Psoas muscle (tissue), 8 donors: Measurements from ENCODE around the gene STARD9. TPM values are rescaled to one million over a fixed set of nuclear protein-coding genes. Genes with fewer than 3 reads are reported as not detected.

ENCODE experiments used
- ATAC-seq, 4 donors: fragments of 200-7000 bp; cut with Tn5 transposase; one replicate each; pipeline ENCODE4 v1.9.1; 2020; ENCODE audit warnings: moderate library complexity in 3 of 4, mild to moderate bottlenecking in 2 of 4
- DNase-seq, 2 donors: peaks; one replicate each; pipeline ENCODE4 v3.0.0-alpha.2; 2020
- H3K27ac ChIP-seq: fragments of 200-600 bp; one replicate; pipeline ENCODE4 v1.8.0; 2022
- H3K27me3 ChIP-seq, 3 donors: fragments of 200-600 bp in 1 of 3; one replicate each; pipeline versions ENCODE4 v1.6.1 to v1.8.0; 2013 to 2022; ENCODE audit warnings: low read length in 2 of 3, mild to moderate bottlenecking in 2 of 3, moderate library complexity in 1 of 3; ENCODE audit not compliant: insufficient read depth in 3 of 3
- H3K36me3 ChIP-seq, 2 donors: fragments of 200-600 bp in 1 of 2; one replicate each; pipeline versions ENCODE4 v1.6.1 to v1.8.0; 2013 to 2022; ENCODE audit warnings: low read depth in 1 of 2, mild to moderate bottlenecking in 1 of 2, moderate library complexity in 1 of 2; ENCODE audit not compliant: insufficient read depth in 1 of 2
- H3K4me1 ChIP-seq: fragments of 200-600 bp; one replicate; pipeline ENCODE4 v1.8.0; 2022
- H3K4me3 ChIP-seq: fragments of 200-600 bp; one replicate; pipeline ENCODE4 v1.8.0; 2022; ENCODE audit warnings: mild to moderate bottlenecking
- H3K9me3 ChIP-seq: fragments of 200-600 bp; one replicate; pipeline ENCODE4 v1.8.0; 2022
- WGBS, 3 donors: extraction: QIAGEN DNeasy Blood & Tissue Kit; methylation state at CpG; one replicate each; pipeline versions ENCODE4 v1.1.6 to v1.1.7; 2013; 5-methylcytosine and 5-hydroxymethylcytosine counted together
- intact Hi-C, 2 donors: fragments of 100-400 bp; cut with DNase I; formaldehyde crosslinking; loops; one replicate each; pipeline versions ENCODE4 v1.11.0 to v1.14.2; 2022
- polyA plus RNA-seq, 3 donors: library from polyadenylated mRNA; stranded (reverse); fragments of 200-250 nt; gene quantifications; one replicate each; pipeline ENCODE4 v1.2.3, GENCODE V29; 2013
- total RNA-seq, 4 donors: library from RNA; stranded (reverse); fragmentation: NEBNext Ultra II Directional in 2 of 4; extraction: Animal tissue kit (Norgen Biotek cat#: 25700) in 2 of 4; gene quantifications; one replicate each; pipeline versions ENCODE4 v1.2.1 to v1.2.4, GENCODE V29; 2021 to 2023
- TF ChIP-seq, protein P1 (sequence below): fragments of 200-600 bp; IDR thresholded peaks from one replicate; pipeline ENCODE4 v1.8.0; 2022; ENCODE audit warnings: antibody characterized with exemption
- donor health status: healthy with polysubstance abuse.
- donor health status: DM: no; HTN: no; CAD: no; lungs with moderate emphysema.
- donor health status: Bipolar disorder and iron deficiency.
- donor health status: healthy.
- donor health status: DM: yes; HTN: yes; CAD: no.
- donor health status: DM: no; HTN: no; CAD: no.
- donor health status: DM: no; HTN: no; CAD: no.
- donor health status: DM: yes; HTN: yes; CAD: no.

The STARD9 gene
- total and polyA plus RNA-seq, 7 donors = 0.65 to 4.1 (median 1.7) TPM

DNA sequence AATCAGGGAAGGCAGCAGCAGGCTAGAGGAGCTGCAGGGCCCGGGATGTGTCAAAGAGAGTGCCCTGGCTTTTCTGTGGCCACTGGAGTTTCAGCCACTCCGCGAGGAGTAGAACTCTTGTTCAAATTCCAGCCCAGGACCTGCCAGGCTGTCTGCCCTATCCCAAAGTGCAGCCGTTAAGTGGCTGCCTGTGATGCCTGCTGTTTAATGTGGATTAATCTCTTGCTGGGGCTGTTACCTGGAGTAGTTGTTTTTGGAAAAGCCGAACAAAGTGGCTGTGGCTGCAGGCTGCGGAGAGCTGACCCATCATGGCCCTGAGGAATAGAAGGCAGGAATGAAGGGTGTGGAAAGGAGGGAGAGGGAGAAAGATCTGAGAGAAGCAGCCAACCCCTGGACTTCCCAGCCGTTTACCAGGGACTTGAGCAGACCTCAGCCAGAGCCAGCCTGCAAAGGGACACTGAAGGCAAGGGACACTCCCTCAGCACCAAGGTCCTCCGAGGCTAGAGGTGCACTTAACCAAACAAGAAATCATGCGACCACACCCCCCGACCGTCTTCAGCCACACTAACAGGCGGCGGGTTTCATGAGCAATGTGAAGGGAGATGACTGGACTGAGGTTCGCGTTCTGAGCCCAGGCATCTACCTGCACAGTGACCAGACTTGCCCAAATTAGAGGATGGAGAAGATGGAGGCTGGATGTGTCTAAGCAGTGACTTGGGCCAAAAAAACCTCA lies 156.9 kb downstream of the STARD9 start:
- no peaks in the 10 kb centered on the region for H3K9me3 ChIP-seq
- no peak for DNase-seq
- H3K36me3 ChIP-seq = peaks cover 3 to 86% of the 10 kb centered on the region in 2 donors
- no peak for ATAC-seq
- H3K27ac ChIP-seq = no peak overlapping the region
- no peaks in the 10 kb centered on the region for H3K27me3 ChIP-seq
- WGBS, 3 donors = 84 to 88% (median 86%) methylated on average over 15 of the region's 15 CpGs
- no peak overlapping the region for H3K4me3 ChIP-seq
- H3K4me1 ChIP-seq = peaks cover 10% of the 10 kb centered on the region
- intact Hi-C loops = loop anchor here (10.0 kb wide), 1 partner anchor 193 kb away; the partner anchor contains the start of gene TTBK2 (in 2 of the 2)
- TF ChIP-seq, protein P1, sequence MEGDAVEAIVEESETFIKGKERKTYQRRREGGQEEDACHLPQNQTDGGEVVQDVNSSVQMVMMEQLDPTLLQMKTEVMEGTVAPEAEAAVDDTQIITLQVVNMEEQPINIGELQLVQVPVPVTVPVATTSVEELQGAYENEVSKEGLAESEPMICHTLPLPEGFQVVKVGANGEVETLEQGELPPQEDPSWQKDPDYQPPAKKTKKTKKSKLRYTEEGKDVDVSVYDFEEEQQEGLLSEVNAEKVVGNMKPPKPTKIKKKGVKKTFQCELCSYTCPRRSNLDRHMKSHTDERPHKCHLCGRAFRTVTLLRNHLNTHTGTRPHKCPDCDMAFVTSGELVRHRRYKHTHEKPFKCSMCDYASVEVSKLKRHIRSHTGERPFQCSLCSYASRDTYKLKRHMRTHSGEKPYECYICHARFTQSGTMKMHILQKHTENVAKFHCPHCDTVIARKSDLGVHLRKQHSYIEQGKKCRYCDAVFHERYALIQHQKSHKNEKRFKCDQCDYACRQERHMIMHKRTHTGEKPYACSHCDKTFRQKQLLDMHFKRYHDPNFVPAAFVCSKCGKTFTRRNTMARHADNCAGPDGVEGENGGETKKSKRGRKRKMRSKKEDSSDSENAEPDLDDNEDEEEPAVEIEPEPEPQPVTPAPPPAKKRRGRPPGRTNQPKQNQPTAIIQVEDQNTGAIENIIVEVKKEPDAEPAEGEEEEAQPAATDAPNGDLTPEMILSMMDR = no peak

DNA sequence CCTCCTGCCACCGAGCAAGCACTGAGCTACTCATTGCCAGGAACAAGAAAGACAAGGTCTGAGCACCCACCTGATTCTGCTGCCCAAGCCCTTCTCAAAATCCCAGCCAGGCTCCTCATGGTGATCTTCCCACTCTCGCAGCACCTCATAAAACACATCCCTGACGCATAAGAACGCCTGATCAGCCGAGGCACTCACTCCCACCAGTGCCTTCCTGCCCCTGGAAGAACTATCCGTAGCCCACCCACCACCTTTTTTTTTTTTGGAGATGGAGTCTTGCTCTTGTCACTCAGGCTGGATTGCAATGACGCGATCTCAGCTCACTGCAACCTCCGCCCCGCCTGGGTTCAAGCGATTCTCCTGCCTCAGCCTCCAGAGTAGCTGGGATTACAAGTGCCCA lies 157.6 kb downstream of the STARD9 start:
- no peaks in the 10 kb centered on the region for H3K27me3 ChIP-seq
- TF ChIP-seq, protein P1 = no peak
- ATAC-seq = no peak
- H3K4me1 ChIP-seq = peaks cover 10% of the 10 kb centered on the region
- H3K9me3 ChIP-seq = no peaks in the 10 kb centered on the region
- H3K4me3 ChIP-seq = no peak overlapping the region
- 93% methylated on average over 10 to 11 of the region's 11 CpGs for WGBS, 3 donors
- intact Hi-C loops = loop anchor here (10.0 kb wide), 1 partner anchor 192 kb away; the partner anchor contains the start of gene TTBK2 (in 2 of the 2)
- no peak overlapping the region for H3K27ac ChIP-seq
- peaks cover 3 to 78% of the 10 kb centered on the region in 2 donors for H3K36me3 ChIP-seq
- DNase-seq = no peak

DNA sequence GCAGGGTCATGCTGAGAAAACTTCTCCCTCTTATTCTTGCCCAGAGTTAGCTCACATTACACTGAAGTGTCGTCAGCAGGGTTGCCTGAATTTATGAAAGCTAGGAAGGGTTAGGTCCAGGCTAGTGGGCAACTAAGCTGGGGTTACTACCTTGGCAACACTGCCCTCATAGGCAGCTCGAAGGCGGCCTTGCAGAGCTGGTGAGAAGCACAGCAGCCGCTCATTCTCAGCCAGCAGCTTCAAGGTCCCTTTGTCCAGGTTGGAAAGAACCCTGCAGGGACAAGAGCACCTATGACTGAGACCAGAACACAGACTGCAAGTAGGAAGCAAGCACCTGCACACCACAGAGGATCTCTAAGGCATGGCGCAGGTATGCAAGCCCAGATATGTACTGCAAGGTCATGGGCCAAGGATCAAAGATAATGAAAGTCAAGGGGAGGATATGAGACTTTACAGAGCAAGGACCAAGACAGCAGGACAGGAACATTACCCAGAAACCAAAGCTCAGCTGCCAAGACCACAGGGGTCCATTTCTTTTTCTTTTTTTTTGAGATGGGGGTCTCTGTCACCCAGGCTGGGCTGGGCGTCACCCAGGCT lies 158.8 kb downstream of the STARD9 start:
- Histone ChIP-seq H3K27me3 (no peaks in the 10 kb centered on the region), H3K4me1 (peaks cover 10% of the 10 kb centered on the region), H3K27ac (no peak overlapping the region), H3K4me3 (no peak overlapping the region), H3K9me3 (no peaks in the 10 kb centered on the region), H3K36me3 (peaks cover 3 to 67% of the 10 kb centered on the region in 2 donors)
- DNase-seq (no peak), ATAC-seq (no peak)
- WGBS, 3 donors = 86 to 95% (median 92%) methylated on average over 6 of the region's 6 CpGs
- intact Hi-C loops = loop anchor here (10.0 kb wide), 1 partner anchor 191 kb away; the partner anchor contains the start of gene TTBK2 (in 2 of the 2)
- TF ChIP-seq, protein P1 = no peak

DNA sequence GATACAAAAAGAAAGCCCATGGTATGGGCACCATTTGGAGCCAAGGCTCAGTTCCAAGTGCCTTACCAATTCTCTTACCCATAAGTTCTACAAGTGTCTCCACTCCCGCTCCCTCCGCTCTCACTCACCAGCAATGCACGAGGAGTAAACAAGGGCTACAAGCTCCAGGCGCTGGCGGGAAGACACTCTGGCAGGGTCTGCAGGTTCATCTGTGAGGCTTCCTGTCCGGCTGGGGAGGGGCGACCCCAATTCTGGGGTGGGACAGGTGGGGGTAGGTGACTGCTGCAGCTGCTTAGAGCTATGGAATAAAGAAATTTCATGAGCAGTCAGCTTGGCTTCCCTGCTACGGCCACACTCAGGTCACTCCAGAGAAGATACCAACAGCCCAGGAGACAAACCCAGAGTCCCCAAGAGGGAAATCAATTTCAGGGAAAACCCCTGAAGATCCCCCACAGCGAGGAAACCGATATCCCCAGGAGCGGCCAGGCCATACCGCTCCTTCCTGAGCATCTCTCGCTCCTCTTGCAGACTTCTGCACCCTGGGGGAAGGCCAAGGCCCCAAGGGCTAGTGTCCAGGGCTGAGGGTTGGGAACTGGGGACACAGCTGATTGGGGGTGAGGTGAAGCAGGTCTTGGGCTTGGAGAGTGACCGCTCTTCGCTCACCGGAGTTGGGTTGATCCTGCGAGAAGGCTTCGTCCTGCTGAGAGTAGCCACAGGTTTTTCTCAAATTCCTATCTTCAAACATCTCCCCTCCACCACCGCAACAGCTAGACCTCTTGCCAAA lies 160.2 kb downstream of the STARD9 start:
- Histone ChIP-seq H3K4me3 (peak overlapping the region; percentile 84), H3K27ac (no peak overlapping the region), H3K36me3 (peaks cover 3 to 53% of the 10 kb centered on the region in 2 donors), H3K27me3 (no peaks in the 10 kb centered on the region), H3K4me1 (peaks cover 10% of the 10 kb centered on the region), H3K9me3 (no peaks in the 10 kb centered on the region)
- ATAC-seq = no peak
- intact Hi-C loops = loop anchor here (10.0 kb wide), 1 partner anchor 189 kb away; the partner anchor contains the start of gene TTBK2 (in 2 of the 2)
- 79 to 90% (median 82%) methylated on average over 19 of the region's 19 CpGs for WGBS, 3 donors
- TF ChIP-seq, protein P1 = no peak
- no peak for DNase-seq
